Activated CD4-positive, alpha-beta T cell treated with anti-CD3 and anti-CD28 coated beads for 36 hours (primary cell): ENCODE measurements around the gene EFL1. TPM values are rescaled to one million over a fixed set of nuclear protein-coding genes. Genes with fewer than 3 reads are reported as not detected.

ENCODE experiments used
- ATAC-seq: fragments of 200-7000 bp; cut with Tn5 transposase; one replicate; pipeline ENCODE4 v1.10.0; 2021; ENCODE audit warnings: mild to moderate bottlenecking, moderate library complexity
- CTCF ChIA-PET: fragments of 350-600 bp; sonication (Branson Sonifier 250); formaldehyde crosslinking; loops from one replicate; lab custom pipeline; 2021; ENCODE audit warnings: antibody characterized with exemption; lab: Charles Lee
- POLR2A ChIA-PET: fragments of 350-600 bp; sonication (Branson Sonifier 250); formaldehyde crosslinking; loops from one replicate; lab custom pipeline; 2021; ENCODE audit warnings: antibody characterized with exemption, inconsistent platforms; lab: Charles Lee
- DNase-seq: peaks from one replicate; pipeline ENCODE4 v3.0.0-alpha.2; 2020
- H3K27ac Mint-ChIP-seq: one replicate; pipeline ENCODE4 v1.8.0; 2021; ENCODE audit warnings: mixed read lengths
- H3K27me3 Mint-ChIP-seq: one replicate; pipeline ENCODE4 v1.8.0; 2021; ENCODE audit warnings: mixed read lengths
- H3K36me3 Mint-ChIP-seq: one replicate; pipeline ENCODE4 v1.8.0; 2021; ENCODE audit warnings: low read depth, mixed read lengths
- H3K4me1 Mint-ChIP-seq: one replicate; pipeline ENCODE4 v1.8.0; 2021; ENCODE audit warnings: mixed read lengths
- H3K4me3 Mint-ChIP-seq: one replicate; pipeline ENCODE4 v1.8.0; 2021; ENCODE audit warnings: mild to moderate bottlenecking, moderate library complexity, mixed read lengths
- H3K9me3 Mint-ChIP-seq: one replicate; pipeline ENCODE4 v1.8.0; 2021; ENCODE audit warnings: low read depth, mixed read lengths
- intact Hi-C, 2 experiments: fragments of 100-400 bp; cut with DNase I in 1 of 2; cut with micrococcal nuclease in 1 of 2; formaldehyde crosslinking; loops; one replicate each; pipeline versions ENCODE4 v1.14.2 to v1.15.1; 2022 to 2024; cut with DNase I, micrococcal nuclease
- total RNA-seq, 2 experiments: library from RNA; stranded (reverse); gene quantifications; one replicate each; pipeline ENCODE4 v1.2.3, GENCODE V29; 2021

EFL1 gene
- total RNA-seq, 2 experiments from 2014 or later = 25.0 to 30.2 TPM

DNA sequence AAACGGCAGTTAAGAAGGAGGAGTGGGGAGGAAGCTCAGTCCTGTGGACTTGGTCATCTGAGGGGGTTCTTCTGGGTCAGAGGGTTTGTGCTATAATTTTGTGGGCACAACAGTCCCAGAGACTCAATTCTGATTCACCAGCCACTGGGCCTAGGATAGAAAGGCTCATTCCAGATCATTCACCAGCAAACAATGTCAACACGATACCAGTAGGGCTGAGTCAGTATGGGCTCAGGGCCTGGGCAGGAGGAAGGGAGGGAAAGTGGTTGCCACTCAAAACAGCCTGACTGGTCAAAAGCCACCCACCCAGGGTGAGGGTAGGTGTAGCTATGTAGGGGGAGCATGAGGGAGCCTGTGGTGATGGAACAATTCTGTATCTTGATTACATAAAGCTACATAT, 129.8 kb downstream of the EFL1 start:
- Mint-ChIP-seq H3K36me3 (peaks cover 37% of the 10 kb centered on the region), H3K27ac (no peak overlapping the region)
- POLR2A ChIA-PET = no interaction called here

DNA sequence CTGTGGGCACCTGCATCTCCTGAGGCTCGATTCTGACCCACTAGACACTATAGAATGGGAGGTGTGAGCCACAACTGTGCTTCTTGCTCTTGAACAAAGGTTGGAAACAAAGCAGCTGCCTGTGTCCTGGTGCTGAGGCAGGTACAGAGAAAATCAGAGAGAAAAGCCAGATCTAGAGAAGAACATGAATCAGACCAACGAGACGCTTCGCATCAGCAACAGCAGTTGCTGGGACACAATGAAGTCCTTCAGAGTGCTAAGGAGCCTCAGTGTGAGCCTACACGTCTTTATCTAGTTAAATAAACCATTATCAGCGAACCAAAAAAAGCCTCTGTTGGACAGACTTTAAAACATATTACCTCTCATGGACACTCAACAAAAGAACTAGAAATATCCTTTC, 130.4 kb downstream of the EFL1 start:
- no peak overlapping the region for H3K4me3 Mint-ChIP-seq
- H3K36me3 Mint-ChIP-seq = peaks cover 33% of the 10 kb centered on the region
- ChIA-PET CTCF (no interaction called here), POLR2A (no interaction called here)
- intact Hi-C loops = no loop called here
- peaks cover 5% of the 10 kb centered on the region for H3K4me1 Mint-ChIP-seq
- H3K9me3 Mint-ChIP-seq = no peaks in the 10 kb centered on the region
- ATAC-seq (no peak), DNase-seq (no peak)
- no peak overlapping the region for H3K27ac Mint-ChIP-seq
- no peaks in the 10 kb centered on the region for H3K27me3 Mint-ChIP-seq

More for the DNA sequence above, 129.8 kb downstream of the EFL1 start:
- no peak overlapping the region for H3K4me3 Mint-ChIP-seq
- ATAC-seq (no peak), DNase-seq (no peak)
- H3K9me3 Mint-ChIP-seq = no peaks in the 10 kb centered on the region
- CTCF ChIA-PET = no interaction called here
- peaks cover 5% of the 10 kb centered on the region for H3K4me1 Mint-ChIP-seq
- intact Hi-C loops = no loop called here
- H3K27me3 Mint-ChIP-seq = no peaks in the 10 kb centered on the region

GRCh38 chr15:82130248-82130647, 132.3 kb downstream of the EFL1 start:
- Mint-ChIP-seq H3K36me3 (peaks cover 26% of the 10 kb centered on the region), H3K4me3 (no peak overlapping the region), H3K27ac (no peak overlapping the region), H3K4me1 (peaks cover 5% of the 10 kb centered on the region), H3K9me3 (no peaks in the 10 kb centered on the region), H3K27me3 (no peaks in the 10 kb centered on the region)
- intact Hi-C loops = no loop called here
- ChIA-PET POLR2A (interaction anchor here (0.6 kb wide), 1 partner anchor 660 kb away, joined by 3 read pairs; no protein-coding TSS in a partner anchor), CTCF (interaction anchor here (1.1 to 1.8 kb wide), 2 partner anchors 10 to 22 kb away, joined by 3 to 6 read pairs; no protein-coding TSS in a partner anchor)
- ATAC-seq = no peak
- DNase-seq = no peak

- Mint-ChIP-seq H3K27ac (no peak overlapping the region), H3K4me1 (peaks cover 5% of the 10 kb centered on the region), H3K36me3 (peaks cover 29% of the 10 kb centered on the region), H3K9me3 (no peaks in the 10 kb centered on the region), H3K27me3 (no peaks in the 10 kb centered on the region), H3K4me3 (no peak overlapping the region)
- intact Hi-C loops = loop anchor here in 1 of 2 experiments (10.0 kb wide), 1 partner anchor 965 kb away; no protein-coding TSS in a partner anchor
- ChIA-PET POLR2A (interaction anchor here (0.6 kb wide), 1 partner anchor 661 kb away, joined by 3 read pairs; no protein-coding TSS in a partner anchor), CTCF (interaction anchor here (0.9 to 1.8 kb wide), 2 partner anchors 10 kb away, joined by 4 to 6 read pairs; no protein-coding TSS in a partner anchor)
- DNase-seq (no peak), ATAC-seq (no peak)
These were observed 132.8 kb downstream of the EFL1 start for GRCh38 chr15:82129761-82130160.

DNA sequence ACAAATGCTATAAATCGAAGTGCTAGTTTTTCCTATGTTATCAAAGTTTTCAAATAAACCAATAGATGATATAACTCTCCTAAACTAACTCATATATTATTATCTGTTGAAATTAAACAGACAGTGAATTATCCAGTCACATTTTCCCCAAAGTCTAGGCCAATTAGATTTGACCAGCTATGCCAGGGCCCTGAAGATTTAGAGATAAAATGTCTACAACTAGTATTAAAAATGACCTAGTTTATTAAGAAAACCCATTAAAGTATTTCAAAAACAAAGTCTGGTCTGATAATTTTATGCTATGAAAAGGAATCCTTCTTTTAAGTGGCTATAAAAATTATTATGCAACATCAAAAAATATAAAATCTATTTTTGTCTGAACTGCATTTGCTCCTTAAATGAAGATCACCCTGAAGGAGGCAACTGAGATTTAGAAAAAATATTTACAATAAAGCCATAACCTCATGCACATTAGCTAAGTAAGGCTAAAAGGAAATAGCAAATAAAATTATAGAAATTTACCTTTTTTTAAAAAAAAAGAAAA, 133.3 kb downstream of the EFL1 start:
- Mint-ChIP-seq H3K4me1 (peaks cover 5% of the 10 kb centered on the region), H3K36me3 (peaks cover 29% of the 10 kb centered on the region), H3K4me3 (no peak overlapping the region), H3K27me3 (no peaks in the 10 kb centered on the region), H3K27ac (no peak overlapping the region), H3K9me3 (no peaks in the 10 kb centered on the region)
- POLR2A ChIA-PET = no interaction called here
- intact Hi-C loops = loop anchor here in 1 of 2 experiments (10.0 kb wide), 1 partner anchor 964 kb away; no protein-coding TSS in a partner anchor
- CTCF ChIA-PET = interaction anchor here (0.9 kb wide), 1 partner anchor 9 kb away, joined by 4 read pairs; no protein-coding TSS in a partner anchor
- ATAC-seq (no peak), DNase-seq (no peak)

GRCh38 chr15:82128401-82129148, 134.0 kb downstream of the EFL1 start:
- peaks cover 24% of the 10 kb centered on the region for H3K36me3 Mint-ChIP-seq

GRCh38 chr15:82127581-82127980, 135.0 kb downstream of the EFL1 start:
- H3K4me1 Mint-ChIP-seq = peaks cover 5% of the 10 kb centered on the region
- no peak overlapping the region for H3K27ac Mint-ChIP-seq
- H3K36me3 Mint-ChIP-seq = peaks cover 27% of the 10 kb centered on the region
- POLR2A ChIA-PET = no interaction called here
- DNase-seq (no peak), ATAC-seq (no peak)
- H3K9me3 Mint-ChIP-seq = no peaks in the 10 kb centered on the region
- H3K27me3 Mint-ChIP-seq = no peaks in the 10 kb centered on the region
- CTCF ChIA-PET = interaction anchor here (0.6 to 1.3 kb wide), 4 partner anchors 13 to 1120 kb away, joined by 3 to 6 read pairs (median 3); no protein-coding TSS in a partner anchor
- intact Hi-C loops = loop anchor here in 1 of 2 experiments (10.0 kb wide), 1 partner anchor 963 kb away; no protein-coding TSS in a partner anchor
- H3K4me3 Mint-ChIP-seq = no peak overlapping the region

More at GRCh38 chr15:82128401-82129148, 134.0 kb downstream of the EFL1 start:
- DNase-seq (no peak), ATAC-seq (no peak)
- H3K4me3 Mint-ChIP-seq = no peak overlapping the region
- intact Hi-C loops = loop anchor here in 1 of 2 experiments (10.0 kb wide), 1 partner anchor 964 kb away; no protein-coding TSS in a partner anchor
- no peaks in the 10 kb centered on the region for H3K9me3 Mint-ChIP-seq
- POLR2A ChIA-PET = no interaction called here
- H3K4me1 Mint-ChIP-seq = peaks cover 5% of the 10 kb centered on the region
- H3K27ac Mint-ChIP-seq = no peak overlapping the region
- CTCF ChIA-PET = no interaction called here
- no peaks in the 10 kb centered on the region for H3K27me3 Mint-ChIP-seq

DNA sequence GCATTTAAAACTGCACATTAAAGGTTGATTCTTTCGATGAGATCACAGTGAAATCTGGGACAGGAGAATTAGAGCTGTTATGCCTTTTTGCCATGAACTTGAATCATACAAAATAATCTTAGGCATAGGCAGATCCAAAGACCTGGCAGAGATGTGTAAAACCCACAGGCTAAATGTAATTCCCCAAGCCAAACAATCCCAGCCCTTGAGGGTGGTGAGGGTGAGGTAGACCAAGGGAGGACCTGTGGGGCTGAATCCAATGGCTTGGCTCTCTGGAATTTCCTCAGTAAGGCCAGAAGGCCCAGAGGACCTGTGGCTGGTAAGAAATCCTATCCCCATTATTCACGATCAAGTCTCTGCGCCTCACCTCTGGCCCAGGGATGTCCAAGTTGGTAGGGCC, 136.2 kb downstream of the EFL1 start:
- H3K4me3 Mint-ChIP-seq = no peak overlapping the region
- no peaks in the 10 kb centered on the region for H3K27me3 Mint-ChIP-seq
- intact Hi-C loops = loop anchor here in 1 of 2 experiments (10.0 kb wide), 1 partner anchor 962 kb away; no protein-coding TSS in a partner anchor
- no peak for ATAC-seq
- POLR2A ChIA-PET = no interaction called here
- H3K27ac Mint-ChIP-seq = no peak overlapping the region
- H3K4me1 Mint-ChIP-seq = peaks cover 5% of the 10 kb centered on the region
- no peaks in the 10 kb centered on the region for H3K9me3 Mint-ChIP-seq
- H3K36me3 Mint-ChIP-seq = peaks cover 18% of the 10 kb centered on the region
- no peak for DNase-seq
- CTCF ChIA-PET = no interaction called here

DNA sequence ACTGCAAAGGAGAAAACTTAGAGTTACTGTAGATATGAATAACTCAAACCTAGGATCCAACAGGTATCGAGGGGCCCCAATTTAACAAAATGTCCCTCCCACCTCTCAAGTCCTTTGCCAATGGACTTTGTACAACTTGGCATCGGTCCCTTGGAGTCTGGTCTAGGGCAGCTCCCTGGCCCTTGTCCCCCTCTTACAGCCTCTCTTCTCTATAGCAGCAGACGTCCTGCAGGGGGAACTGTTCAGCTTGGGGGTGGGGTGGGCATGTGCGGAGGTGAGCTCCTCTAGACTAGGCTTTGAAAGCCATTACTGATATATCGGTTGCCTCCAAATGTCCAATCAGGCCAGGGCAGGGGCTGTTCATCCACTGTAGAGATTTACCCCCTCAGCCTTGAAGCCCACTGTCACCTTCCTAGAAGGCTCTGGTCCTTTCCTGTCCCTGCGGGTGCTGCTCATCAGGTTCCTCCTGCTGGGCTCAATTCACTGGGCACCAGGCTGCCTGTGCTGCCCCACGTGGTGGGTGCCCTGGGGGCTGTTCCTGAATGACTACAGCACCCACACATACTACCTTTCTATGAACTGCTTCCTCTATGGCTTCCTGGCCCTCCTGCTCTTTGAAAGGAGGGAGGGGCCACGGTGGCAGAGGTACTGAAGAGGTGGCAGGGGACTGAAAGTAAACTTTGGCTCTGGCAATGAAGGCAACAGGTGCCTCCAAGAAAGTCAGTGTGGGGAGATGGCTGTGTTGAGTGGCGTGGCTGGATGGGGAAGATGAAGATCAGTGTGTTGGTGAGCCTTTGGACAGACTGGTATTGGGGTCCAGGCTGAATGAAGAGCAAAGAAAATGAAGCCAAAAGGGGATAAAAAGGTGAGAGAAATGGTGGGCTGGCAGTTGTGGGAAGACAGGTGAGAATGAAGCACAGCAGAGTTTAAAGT, 137.9 kb downstream of the EFL1 start:
- H3K27ac Mint-ChIP-seq = no peak overlapping the region
- ChIA-PET CTCF (interaction anchor here (0.6 kb wide), 1 partner anchor 204 kb away, joined by 3 read pairs; no protein-coding TSS in a partner anchor), POLR2A (no interaction called here)
- DNase-seq = no peak
- H3K4me1 Mint-ChIP-seq = peaks cover 5% of the 10 kb centered on the region
- intact Hi-C loops = loop anchor here in 1 of 2 experiments (10.0 kb wide), 1 partner anchor 960 kb away; no protein-coding TSS in a partner anchor
- no peak overlapping the region for H3K4me3 Mint-ChIP-seq
- H3K9me3 Mint-ChIP-seq = no peaks in the 10 kb centered on the region
- H3K27me3 Mint-ChIP-seq = no peaks in the 10 kb centered on the region
- ATAC-seq = no peak
- peaks cover 14% of the 10 kb centered on the region for H3K36me3 Mint-ChIP-seq

- H3K9me3 Mint-ChIP-seq = no peaks in the 10 kb centered on the region
- CTCF ChIA-PET = no interaction called here
- no peak for ATAC-seq
- peaks cover 10% of the 10 kb centered on the region for H3K36me3 Mint-ChIP-seq
- H3K27me3 Mint-ChIP-seq = no peaks in the 10 kb centered on the region
- intact Hi-C loops = loop anchor here in 1 of 2 experiments (10.0 kb wide), 1 partner anchor 958 kb away; no protein-coding TSS in a partner anchor
- no peak overlapping the region for H3K27ac Mint-ChIP-seq
- POLR2A ChIA-PET = no interaction called here
- no peak overlapping the region for H3K4me3 Mint-ChIP-seq
- no peak for DNase-seq
- H3K4me1 Mint-ChIP-seq = no peaks in the 10 kb centered on the region
These were observed 139.7 kb downstream of the EFL1 start for GRCh38 chr15:82122746-82123400.
